ENCODE measurements around the gene TLE5. TPM values are rescaled to one million over a fixed set of nuclear protein-coding genes. Genes with fewer than 3 reads are reported as not detected.

The TLE5 gene
- total and polyA plus RNA-seq, 2 of the 4 experiments (the other 2 are of a cell fraction) = 119 to 407 TPM

GRCh38 chr19:3109491-3109890, 47.2 kb upstream of the TLE5 start:
- peaks cover 85% of the 10 kb centered on the region for H4K20me1 ChIP-seq (ENCODE audit: insufficient read depth, low read length)
- ChIA-PET CTCF (interaction anchor here (0.7 to 1.4 kb wide), 2 partner anchors 29 to 461 kb away, joined by 3 read pairs; no protein-coding TSS in a partner anchor), POLR2A (ENCODE audit: unreplicated experiment) (no interaction called here)
- H2BK15ac ChIP-seq (ENCODE audit: low read depth, low read length) = no peak overlapping the region
- no peak overlapping the region for H2AFZ ChIP-seq (replicated peaks; ENCODE audit: low read length, poor library complexity)
- no peak overlapping the region for H3K4me2 ChIP-seq (ENCODE audit: low read depth, low read length)
- no peak overlapping the region for H3K4me3 ChIP-seq (ENCODE audit: insufficient read depth, low read depth, low read length)
- H4K8ac ChIP-seq (ENCODE audit: low read depth in 2 of 2, low read length in 2 of 2) = no peak overlapping the region
- H3K23ac ChIP-seq (ENCODE audit: low read depth, low read length) = no peak overlapping the region
- no peak overlapping the region for H2BK5ac ChIP-seq (ENCODE audit: low read depth, low read length, poor library complexity, severe bottlenecking)
- intact Hi-C loops (cut with micrococcal nuclease) = no loop called here
- in situ Hi-C loops (cut with MboI; ENCODE audit: low sequenced_read_pairs) = no loop called here
- peaks cover 6 to 87% of the 10 kb centered on the region in 2 experiments for H3K79me1 ChIP-seq (ENCODE audit: low read depth in 1 of 2, low read length in 2 of 2)
- H3K14ac ChIP-seq (replicated peaks; ENCODE audit: low read depth, low read length) = no peak overlapping the region
- DNase-seq (no peak), ATAC-seq (ENCODE audit: low read depth) (no peak)
- no peak overlapping the region for H4K91ac ChIP-seq (ENCODE audit: insufficient read depth, low read depth, low read length)
- no peak overlapping the region for H2AK5ac ChIP-seq (ENCODE audit: low read depth, low read length)
- no peak overlapping the region for H3K56ac ChIP-seq (ENCODE audit: extremely low read depth, insufficient read depth, low read length)
- no peak overlapping the region for H3K18ac ChIP-seq (ENCODE audit: low read depth, low read length)
- H3K27me3 ChIP-seq (ENCODE audit: control insufficient read depth, insufficient read depth, low read length) = no peaks in the 10 kb centered on the region
- no peaks in the 10 kb centered on the region for H3K4me1 ChIP-seq (ENCODE audit: control insufficient read depth, insufficient read depth, low read length)
- peaks cover 6% of the 10 kb centered on the region for H3K9me1 ChIP-seq (ENCODE audit: insufficient read depth, low read length)
- no peak overlapping the region for H2AK9ac ChIP-seq (replicated peaks; ENCODE audit: low read depth, low read length, poor library complexity)
- 93% methylated on average over 17 of the region's 22 CpGs; no CpG with 5 or more reads in 1 of the 2 experiments for WGBS, 2 experiments (ENCODE audit: extremely low coverage in 2 of 2, insufficient read length in 1 of 2)
- H2BK20ac ChIP-seq (ENCODE audit: low read depth, low read length) = no peak overlapping the region
- H3K9me3 ChIP-seq (ENCODE audit: control insufficient read depth, insufficient read depth, low read length) = no peaks in the 10 kb centered on the region
- no peak overlapping the region for H2BK120ac ChIP-seq (ENCODE audit: low read depth, low read length)
- no TSS peak for BruUV-seq (replicated peaks)
- TF ChIP-seq SMC3 (IDR thresholded peaks at IDR 0.05; ENCODE audit: low read depth, low read length) (no peak), RFX5 (IDR thresholded peaks at IDR 0.05; ENCODE audit: low read depth, low read length) (no peak), CHD1 (IDR thresholded peaks at IDR 0.05; ENCODE audit: low read depth, low read length) (no peak), ELK1 (IDR thresholded peaks at IDR 0.05; ENCODE audit: borderline replicate concordance, low read depth, low read length) (no peak), RAD21 (IDR thresholded peaks at IDR 0.05; ENCODE audit: low read length) (no peak), NFE2L2 (IDR thresholded peaks at IDR 0.05; ENCODE audit: low read depth, low read length) (no peak), MXI1 (IDR thresholded peaks at IDR 0.05; ENCODE audit: borderline replicate concordance, low read depth, low read length) (no peak), MAFK (IDR thresholded peaks at IDR 0.05; ENCODE audit: low read depth, low read length) (no peak), BHLHE40 (IDR thresholded peaks at IDR 0.05; ENCODE audit: low read depth, low read length) (no peak)
- TF ChIP-seq, protein P1, sequence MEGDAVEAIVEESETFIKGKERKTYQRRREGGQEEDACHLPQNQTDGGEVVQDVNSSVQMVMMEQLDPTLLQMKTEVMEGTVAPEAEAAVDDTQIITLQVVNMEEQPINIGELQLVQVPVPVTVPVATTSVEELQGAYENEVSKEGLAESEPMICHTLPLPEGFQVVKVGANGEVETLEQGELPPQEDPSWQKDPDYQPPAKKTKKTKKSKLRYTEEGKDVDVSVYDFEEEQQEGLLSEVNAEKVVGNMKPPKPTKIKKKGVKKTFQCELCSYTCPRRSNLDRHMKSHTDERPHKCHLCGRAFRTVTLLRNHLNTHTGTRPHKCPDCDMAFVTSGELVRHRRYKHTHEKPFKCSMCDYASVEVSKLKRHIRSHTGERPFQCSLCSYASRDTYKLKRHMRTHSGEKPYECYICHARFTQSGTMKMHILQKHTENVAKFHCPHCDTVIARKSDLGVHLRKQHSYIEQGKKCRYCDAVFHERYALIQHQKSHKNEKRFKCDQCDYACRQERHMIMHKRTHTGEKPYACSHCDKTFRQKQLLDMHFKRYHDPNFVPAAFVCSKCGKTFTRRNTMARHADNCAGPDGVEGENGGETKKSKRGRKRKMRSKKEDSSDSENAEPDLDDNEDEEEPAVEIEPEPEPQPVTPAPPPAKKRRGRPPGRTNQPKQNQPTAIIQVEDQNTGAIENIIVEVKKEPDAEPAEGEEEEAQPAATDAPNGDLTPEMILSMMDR (conservative IDR thresholded peaks at IDR 0.05; ENCODE audit: low read depth, low read length) = no peak
- TF ChIP-seq, protein P2, sequence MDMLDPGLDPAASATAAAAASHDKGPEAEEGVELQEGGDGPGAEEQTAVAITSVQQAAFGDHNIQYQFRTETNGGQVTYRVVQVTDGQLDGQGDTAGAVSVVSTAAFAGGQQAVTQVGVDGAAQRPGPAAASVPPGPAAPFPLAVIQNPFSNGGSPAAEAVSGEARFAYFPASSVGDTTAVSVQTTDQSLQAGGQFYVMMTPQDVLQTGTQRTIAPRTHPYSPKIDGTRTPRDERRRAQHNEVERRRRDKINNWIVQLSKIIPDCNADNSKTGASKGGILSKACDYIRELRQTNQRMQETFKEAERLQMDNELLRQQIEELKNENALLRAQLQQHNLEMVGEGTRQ (IDR thresholded peaks at IDR 0.05; ENCODE audit: low read depth, low read length) = no peak
- no peak overlapping the region for H3K4ac ChIP-seq (ENCODE audit: low read depth, low read length)
- peaks cover 10% of the 10 kb centered on the region for H3K36me3 ChIP-seq (ENCODE audit: control insufficient read depth, insufficient read depth, low read length)
- H4K5ac ChIP-seq (ENCODE audit: low read depth, low read length) = no peak overlapping the region
- H3K9ac ChIP-seq (ENCODE audit: low read depth, low read length) = no peak overlapping the region
- no peak overlapping the region for H3K27ac ChIP-seq (ENCODE audit: insufficient read depth, low read length)
- dilution Hi-C loops (cut with HindIII; ENCODE audit: low sequenced_read_pairs, unreplicated experiment) = no loop called here

All from IMR-90 (cell line).